ENCODE results near the gene SIPA1L3.

Gene SIPA1L3

DNA sequence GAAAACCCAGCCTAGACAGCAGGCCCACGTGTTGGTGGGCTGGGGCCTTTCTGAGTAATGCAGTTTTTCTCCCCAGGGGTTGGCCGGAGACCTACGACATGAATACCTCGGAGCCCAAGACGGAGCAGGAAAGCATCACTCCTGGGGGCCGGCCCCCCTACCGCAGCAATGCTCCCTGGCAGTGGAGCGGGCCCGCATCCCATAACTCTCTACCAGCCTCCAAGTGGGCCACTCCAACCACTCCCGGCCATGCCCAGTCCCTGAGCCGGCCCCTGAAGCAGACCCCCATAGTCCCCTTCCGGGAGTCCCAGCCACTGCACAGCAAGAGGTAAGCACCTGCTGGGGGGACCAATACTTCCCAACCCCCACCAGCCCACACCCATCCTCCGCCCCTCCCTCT is 234.1 kb downstream of the SIPA1L3 start:
- Histone ChIP-seq H3K36me3 (ENCODE audit: low read length) (peaks cover 4% of the 10 kb centered on the region; the same call in 1 of the 2 replicates), H2AFZ (ENCODE audit: low read depth, low read length, severe bottlenecking) (no peak overlapping the region), H3K4me3 (ENCODE audit: insufficient read depth, low read length, poor library complexity, severe bottlenecking) (no peak overlapping the region), H3F3A (ENCODE audit: insufficient read depth) (no peaks in the 10 kb centered on the region), H3K4me2 (ENCODE audit: low read depth, low read length, poor library complexity, severe bottlenecking) (no peak overlapping the region), H4K20me1 (ENCODE audit: low read depth, low read length) (no peaks in the 10 kb centered on the region), H3K9ac (ENCODE audit: low read length) (no peak overlapping the region), H3K27ac (ENCODE audit: low read depth, low read length) (no peak overlapping the region), H3K79me2 (ENCODE audit: insufficient read depth, low read length) (no peaks in the 10 kb centered on the region; the same call in 1 of the 2 replicates), H3K27me3 (ENCODE audit: low read length) (no peaks in the 10 kb centered on the region), H3K9me2 (replicated peaks; ENCODE audit: insufficient read depth, low read length) (no peaks in the 10 kb centered on the region), H3K9me3 (ENCODE audit: insufficient read depth, low read length) (no peaks in the 10 kb centered on the region)
- no peak for TF ChIP-seq EZH2phosphoT487 (conservative IDR thresholded peaks at IDR 0.05; ENCODE audit: low read length)
- TF ChIP-seq, protein P1, sequence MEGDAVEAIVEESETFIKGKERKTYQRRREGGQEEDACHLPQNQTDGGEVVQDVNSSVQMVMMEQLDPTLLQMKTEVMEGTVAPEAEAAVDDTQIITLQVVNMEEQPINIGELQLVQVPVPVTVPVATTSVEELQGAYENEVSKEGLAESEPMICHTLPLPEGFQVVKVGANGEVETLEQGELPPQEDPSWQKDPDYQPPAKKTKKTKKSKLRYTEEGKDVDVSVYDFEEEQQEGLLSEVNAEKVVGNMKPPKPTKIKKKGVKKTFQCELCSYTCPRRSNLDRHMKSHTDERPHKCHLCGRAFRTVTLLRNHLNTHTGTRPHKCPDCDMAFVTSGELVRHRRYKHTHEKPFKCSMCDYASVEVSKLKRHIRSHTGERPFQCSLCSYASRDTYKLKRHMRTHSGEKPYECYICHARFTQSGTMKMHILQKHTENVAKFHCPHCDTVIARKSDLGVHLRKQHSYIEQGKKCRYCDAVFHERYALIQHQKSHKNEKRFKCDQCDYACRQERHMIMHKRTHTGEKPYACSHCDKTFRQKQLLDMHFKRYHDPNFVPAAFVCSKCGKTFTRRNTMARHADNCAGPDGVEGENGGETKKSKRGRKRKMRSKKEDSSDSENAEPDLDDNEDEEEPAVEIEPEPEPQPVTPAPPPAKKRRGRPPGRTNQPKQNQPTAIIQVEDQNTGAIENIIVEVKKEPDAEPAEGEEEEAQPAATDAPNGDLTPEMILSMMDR (IDR thresholded peaks at IDR 0.05; ENCODE audit: insufficient read depth, low read length, poor library complexity, severe bottlenecking), result no peak

GRCh38 chr19:38142176-38143035 is 235.4 kb downstream of the SIPA1L3 start:
- H3K27me3 ChIP-seq (ENCODE audit: low read length), result no peaks in the 10 kb centered on the region
- H2AFZ ChIP-seq (ENCODE audit: low read depth, low read length, severe bottlenecking), result no peak overlapping the region
- no peaks in the 10 kb centered on the region for H3K9me2 ChIP-seq (replicated peaks; ENCODE audit: insufficient read depth, low read length)
- no peaks in the 10 kb centered on the region for H3F3A ChIP-seq (ENCODE audit: insufficient read depth)
- H3K27ac ChIP-seq (ENCODE audit: low read depth, low read length), result no peak overlapping the region
- H3K4me2 ChIP-seq (ENCODE audit: low read depth, low read length, poor library complexity, severe bottlenecking), result no peak overlapping the region
- H3K79me2 ChIP-seq (ENCODE audit: insufficient read depth, low read length), result no peaks in the 10 kb centered on the region; the same call in 1 of the 2 replicates
- H3K9ac ChIP-seq (ENCODE audit: low read length), result no peak overlapping the region
- no peak overlapping the region for H3K4me3 ChIP-seq (ENCODE audit: insufficient read depth, low read length, poor library complexity, severe bottlenecking)
- TF ChIP-seq EZH2phosphoT487 (conservative IDR thresholded peaks at IDR 0.05; ENCODE audit: low read length), result no peak
- TF ChIP-seq, protein P1 (IDR thresholded peaks at IDR 0.05; ENCODE audit: insufficient read depth, low read length, poor library complexity, severe bottlenecking), result peak; percentile 41
- peaks cover 9% of the 10 kb centered on the region; the same call in 1 of the 2 replicates for H3K36me3 ChIP-seq (ENCODE audit: low read length)
- H4K20me1 ChIP-seq (ENCODE audit: low read depth, low read length), result no peaks in the 10 kb centered on the region
- H3K9me3 ChIP-seq (ENCODE audit: insufficient read depth, low read length), result no peaks in the 10 kb centered on the region

DNA sequence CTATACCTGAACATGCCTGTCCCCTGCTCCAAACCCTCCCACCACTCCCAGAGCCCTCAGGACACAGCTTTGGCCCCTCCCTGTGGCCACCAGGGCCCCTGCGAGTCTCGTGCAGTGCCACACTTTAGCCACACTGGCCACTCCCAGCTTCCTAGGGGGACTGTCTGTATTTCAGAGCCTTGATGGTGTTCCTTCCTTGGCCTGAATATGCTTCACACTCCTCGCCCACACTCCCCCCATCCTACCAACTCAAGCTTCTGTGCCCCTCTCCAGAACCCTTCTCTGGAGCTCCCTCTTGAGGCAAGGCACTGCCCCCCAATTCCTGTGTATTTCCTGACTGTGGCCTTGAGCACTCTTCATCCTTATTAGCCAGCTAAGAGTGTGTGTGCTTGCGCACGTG is 236.8 kb downstream of the SIPA1L3 start:
- TF ChIP-seq, protein P1 (IDR thresholded peaks at IDR 0.05; ENCODE audit: insufficient read depth, low read length, poor library complexity, severe bottlenecking), result peak; percentile 15
- TF ChIP-seq EZH2phosphoT487 (conservative IDR thresholded peaks at IDR 0.05; ENCODE audit: low read length), result no peak
- H3K27ac ChIP-seq (ENCODE audit: low read depth, low read length), result no peak overlapping the region
- H3K4me2 ChIP-seq (ENCODE audit: low read depth, low read length, poor library complexity, severe bottlenecking), result no peak overlapping the region

More for the DNA sequence above, 236.8 kb downstream of the SIPA1L3 start:
- no peaks in the 10 kb centered on the region for H3F3A ChIP-seq (ENCODE audit: insufficient read depth)
- H3K9ac ChIP-seq (ENCODE audit: low read length), result no peak overlapping the region
- H3K36me3 ChIP-seq (ENCODE audit: low read length), result peaks cover 11% of the 10 kb centered on the region; the same call in 1 of the 2 replicates
- no peaks in the 10 kb centered on the region for H4K20me1 ChIP-seq (ENCODE audit: low read depth, low read length)
- no peaks in the 10 kb centered on the region for H3K9me3 ChIP-seq (ENCODE audit: insufficient read depth, low read length)
- no peak overlapping the region for H2AFZ ChIP-seq (ENCODE audit: low read depth, low read length, severe bottlenecking)
- H3K79me2 ChIP-seq (ENCODE audit: insufficient read depth, low read length), result no peaks in the 10 kb centered on the region; the same call in 1 of the 2 replicates
- no peaks in the 10 kb centered on the region for H3K27me3 ChIP-seq (ENCODE audit: low read length)
- no peak overlapping the region for H3K4me3 ChIP-seq (ENCODE audit: insufficient read depth, low read length, poor library complexity, severe bottlenecking)
- no peaks in the 10 kb centered on the region for H3K9me2 ChIP-seq (replicated peaks; ENCODE audit: insufficient read depth, low read length)

Data from SU-DHL-6 (cell line).